Lower leg skin (tissue), 3 donors: ENCODE data around the gene MAP3K8.

Experiments
- POLR2A ChIP-seq, 2 donors: fragments of 450-650 bp; IDR thresholded peaks; one replicate each; pipeline ENCODE4 v1.6.1; 2016 to 2017; ENCODE audit warnings: antibody characterized with exemption in 2 of 2, mild to moderate bottlenecking in 1 of 2, moderate library complexity in 1 of 2
- TF ChIP-seq, protein P1 (sequence below), 3 donors: fragments of 450-650 bp; IDR thresholded peaks; one replicate each; pipeline ENCODE4 v1.5.1; 2016; ENCODE audit warnings: antibody characterized with exemption in 3 of 3, mild to moderate bottlenecking in 3 of 3, moderate library complexity in 2 of 3

GRCh38 chr10:30420766-30421165 is 13.2 kb upstream of the MAP3K8 start:
- TF ChIP-seq POLR2A (IDR thresholded peaks at IDR 0.05), result no peak
- TF ChIP-seq, protein P1, sequence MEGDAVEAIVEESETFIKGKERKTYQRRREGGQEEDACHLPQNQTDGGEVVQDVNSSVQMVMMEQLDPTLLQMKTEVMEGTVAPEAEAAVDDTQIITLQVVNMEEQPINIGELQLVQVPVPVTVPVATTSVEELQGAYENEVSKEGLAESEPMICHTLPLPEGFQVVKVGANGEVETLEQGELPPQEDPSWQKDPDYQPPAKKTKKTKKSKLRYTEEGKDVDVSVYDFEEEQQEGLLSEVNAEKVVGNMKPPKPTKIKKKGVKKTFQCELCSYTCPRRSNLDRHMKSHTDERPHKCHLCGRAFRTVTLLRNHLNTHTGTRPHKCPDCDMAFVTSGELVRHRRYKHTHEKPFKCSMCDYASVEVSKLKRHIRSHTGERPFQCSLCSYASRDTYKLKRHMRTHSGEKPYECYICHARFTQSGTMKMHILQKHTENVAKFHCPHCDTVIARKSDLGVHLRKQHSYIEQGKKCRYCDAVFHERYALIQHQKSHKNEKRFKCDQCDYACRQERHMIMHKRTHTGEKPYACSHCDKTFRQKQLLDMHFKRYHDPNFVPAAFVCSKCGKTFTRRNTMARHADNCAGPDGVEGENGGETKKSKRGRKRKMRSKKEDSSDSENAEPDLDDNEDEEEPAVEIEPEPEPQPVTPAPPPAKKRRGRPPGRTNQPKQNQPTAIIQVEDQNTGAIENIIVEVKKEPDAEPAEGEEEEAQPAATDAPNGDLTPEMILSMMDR (IDR thresholded peaks at IDR 0.05), result no peak
